H1 (cell line): ENCODE measurements around the gene RBM25.

Experiments
- CTBP2 ChIP-seq: IDR thresholded peaks from 2 replicates; pipeline ENCODE4 v1.7.0; 2011; ENCODE audit warnings: borderline replicate concordance, mild to moderate bottlenecking, moderate library complexity, mixed read lengths, low read length; ENCODE audit not compliant: insufficient read depth, insufficient read length
- EP300 ChIP-seq, 2 experiments: IDR thresholded peaks; 1 replicate in 1 of 2; 2 replicates in 1 of 2; pipeline ENCODE4 v1.6.1; 2011 to 2012; ENCODE audit warnings: low read depth in 2 of 2, low read length in 2 of 2, mild to moderate bottlenecking in 2 of 2, borderline replicate concordance in 1 of 2, inconsistent platforms in 1 of 2, moderate library complexity in 1 of 2
- NRF1 ChIP-seq: IDR thresholded peaks from 2 replicates; pipeline ENCODE4 v1.6.1; 2011; ENCODE audit warnings: mild to moderate bottlenecking, low read depth, low read length, improper control_type of control experiment

GRCh38 chr14:73125746-73126145, 67.4 kb downstream of the RBM25 start:
- TF ChIP-seq CTBP2 (no peak), NRF1 (no peak), EP300 (IDR thresholded peaks at IDR 0.05; ENCODE audit: borderline replicate concordance in 1 of 2, low read depth in 2 of 2, low read length in 2 of 2) (no peak)
